Measurements from ENCODE around the gene SLC6A13.

Gene SLC6A13

GRCh38 chr12:286531-287300 lies 24.1 kb upstream of the SLC6A13 start:
- DNase-seq: no peak
- TF ChIP-seq CTCF (IDR thresholded peaks at IDR 0.05; ENCODE audit: low read depth, low read length): no peak
- no peaks in the 10 kb centered on the region for H3K27me3 ChIP-seq (ENCODE audit: insufficient read depth, low read depth, severe bottlenecking)
- peaks cover 29% of the 10 kb centered on the region for H3K36me3 ChIP-seq
- H3K27ac ChIP-seq: no peak overlapping the region
- no peak overlapping the region for H3K4me3 ChIP-seq (ENCODE audit: low read depth, low read length)
- H3K9me3 ChIP-seq (ENCODE audit: severe bottlenecking): no peaks in the 10 kb centered on the region

GRCh38 chr12:278046-278445 lies 15.4 kb upstream of the SLC6A13 start:
- Histone ChIP-seq H3K36me3 (no peaks in the 10 kb centered on the region; the same call in 1 of the 2 replicates), H3K4me3 (ENCODE audit: low read depth, low read length) (no peak overlapping the region), H3K9me3 (ENCODE audit: severe bottlenecking) (no peaks in the 10 kb centered on the region), H3K27ac (no peak overlapping the region), H3K27me3 (ENCODE audit: insufficient read depth, low read depth, severe bottlenecking) (no peaks in the 10 kb centered on the region)
- DNase-seq: no peak
- no peak for TF ChIP-seq CTCF (IDR thresholded peaks at IDR 0.05; ENCODE audit: low read depth, low read length)

GRCh38 chr12:275812-276211 lies 13.2 kb upstream of the SLC6A13 start:
- Histone ChIP-seq H3K9me3 (ENCODE audit: severe bottlenecking) (no peaks in the 10 kb centered on the region), H3K36me3 (no peaks in the 10 kb centered on the region; the same call in 1 of the 2 replicates), H3K27me3 (ENCODE audit: insufficient read depth, low read depth, severe bottlenecking) (no peaks in the 10 kb centered on the region), H3K27ac (no peak overlapping the region), H3K4me3 (ENCODE audit: low read depth, low read length) (no peak overlapping the region)
- DNase-seq: no peak
- no peak for TF ChIP-seq CTCF (IDR thresholded peaks at IDR 0.05; ENCODE audit: low read depth, low read length)

GRCh38 chr12:273382-273781 lies 10.7 kb upstream of the SLC6A13 start:
- Histone ChIP-seq H3K4me3 (ENCODE audit: low read depth, low read length) (no peak overlapping the region), H3K9me3 (ENCODE audit: severe bottlenecking) (no peaks in the 10 kb centered on the region), H3K36me3 (no peaks in the 10 kb centered on the region), H3K27ac (no peak overlapping the region), H3K27me3 (ENCODE audit: insufficient read depth, low read depth, severe bottlenecking) (no peaks in the 10 kb centered on the region)
- TF ChIP-seq CTCF (IDR thresholded peaks at IDR 0.05; ENCODE audit: low read depth, low read length): no peak
- no peak for DNase-seq

- H3K27ac ChIP-seq: no peak overlapping the region
- H3K9me3 ChIP-seq (ENCODE audit: severe bottlenecking): no peaks in the 10 kb centered on the region
- no peak for DNase-seq
- no peak overlapping the region for H3K4me3 ChIP-seq (ENCODE audit: low read depth, low read length)
- TF ChIP-seq CTCF (IDR thresholded peaks at IDR 0.05; ENCODE audit: low read depth, low read length): no peak
- no peaks in the 10 kb centered on the region for H3K36me3 ChIP-seq
- no peaks in the 10 kb centered on the region for H3K27me3 ChIP-seq (ENCODE audit: insufficient read depth, low read depth, severe bottlenecking)
Measured at GRCh38 chr12:272942-273341, 10.3 kb upstream of the SLC6A13 start.

- H3K36me3 ChIP-seq: no peaks in the 10 kb centered on the region
- DNase-seq: no peak
- no peak overlapping the region for H3K4me3 ChIP-seq (ENCODE audit: low read depth, low read length)
- H3K9me3 ChIP-seq (ENCODE audit: severe bottlenecking): no peaks in the 10 kb centered on the region
- no peaks in the 10 kb centered on the region for H3K27me3 ChIP-seq (ENCODE audit: insufficient read depth, low read depth, severe bottlenecking)
- H3K27ac ChIP-seq: no peak overlapping the region
- TF ChIP-seq CTCF (IDR thresholded peaks at IDR 0.05; ENCODE audit: low read depth, low read length): no peak
Measured at GRCh38 chr12:271161-271560, 8.5 kb upstream of the SLC6A13 start.

Data from WERI-Rb-1 (cell line).